Neuronal stem cell (in vitro differentiated cells): ENCODE results near the gene HPSE2.
A peak's percentile ranks its signal among the peaks of the same experiment; 100 is the strongest.

ENCODE experiments used
- DNase-seq: peaks from one replicate; pipeline ENCODE4 v3.0.0-alpha.2; 2013; ENCODE audit warnings: low spot score
- H2AFZ ChIP-seq: one replicate; pipeline ENCODE4 v1.6.1; 2013; ENCODE audit warnings: mild to moderate bottlenecking, low read length, inconsistent platforms
- H2AK5ac ChIP-seq: 2 replicates; pipeline ENCODE4 v1.6.1; 2013; ENCODE audit warnings: low read depth, mild to moderate bottlenecking, inconsistent platforms, low read length, moderate library complexity, mixed read lengths
- H2BK120ac ChIP-seq: 2 replicates; pipeline ENCODE4 v1.6.1; 2013; ENCODE audit warnings: low read depth, mild to moderate bottlenecking, inconsistent platforms, low read length, moderate library complexity, mixed read lengths
- H2BK12ac ChIP-seq: one replicate; pipeline ENCODE4 v1.6.1; 2013; ENCODE audit warnings: low read length, inconsistent platforms
- H2BK15ac ChIP-seq: 2 replicates; pipeline ENCODE4 v1.6.1; 2013; ENCODE audit warnings: mild to moderate bottlenecking, low read length, inconsistent platforms, mixed read lengths
- H2BK5ac ChIP-seq: one replicate; pipeline ENCODE4 v1.6.1; 2013; ENCODE audit warnings: inconsistent platforms, mild to moderate bottlenecking, low read length, moderate library complexity
- H3K14ac ChIP-seq: one replicate; pipeline ENCODE4 v1.6.1; 2013; ENCODE audit warnings: low read length, inconsistent platforms
- H3K18ac ChIP-seq: 2 replicates; pipeline ENCODE4 v1.6.1; 2013; ENCODE audit warnings: low read length, inconsistent platforms
- H3K23ac ChIP-seq: 2 replicates; pipeline ENCODE4 v1.6.1; 2013; ENCODE audit warnings: low read depth, mild to moderate bottlenecking, mixed read lengths, low read length, inconsistent platforms; ENCODE audit not compliant: poor library complexity
- H3K27ac ChIP-seq: replicated peaks from 3 replicates; pipeline ENCODE4 v1.5.1; 2013; ENCODE audit warnings: low read length, inconsistent platforms
- H3K27me3 ChIP-seq, 3 experiments: 2 replicates each; pipeline ENCODE4 v1.6.1; 2013; ENCODE audit warnings: low read length in 3 of 3, mild to moderate bottlenecking in 2 of 3, inconsistent platforms in 1 of 3, low read depth in 1 of 3, mixed read lengths in 1 of 3, moderate library complexity in 1 of 3; ENCODE audit not compliant: control insufficient read depth in 3 of 3, insufficient read depth in 3 of 3
- H3K36me3 ChIP-seq, 2 donors: replicated peaks in 1 of 2; 2 replicates each; pipeline ENCODE4 v1.6.1; 2013; ENCODE audit warnings: low read length in 2 of 2; ENCODE audit not compliant: control insufficient read depth in 2 of 2, insufficient read depth in 2 of 2
- H3K4ac ChIP-seq: 2 replicates; pipeline ENCODE4 v1.6.1; 2013; ENCODE audit warnings: inconsistent platforms, mild to moderate bottlenecking, low read length, moderate library complexity
- H3K4me1 ChIP-seq, 2 donors: 1 replicate in 1 of 2; 2 replicates in 1 of 2; pipeline ENCODE4 v1.6.1; 2013; ENCODE audit warnings: low read length in 2 of 2, low read depth in 1 of 2; ENCODE audit not compliant: control insufficient read depth in 2 of 2, insufficient read depth in 1 of 2
- H3K4me2 ChIP-seq: one replicate; pipeline ENCODE4 v1.6.1; 2013; ENCODE audit warnings: mild to moderate bottlenecking, low read length, inconsistent platforms; ENCODE audit not compliant: insufficient read depth, poor library complexity, severe bottlenecking
- H3K4me3 ChIP-seq, 2 donors: 2 replicates each; pipeline ENCODE4 v1.5.1; 2013; ENCODE audit warnings: low read length in 2 of 2, mild to moderate bottlenecking in 2 of 2, inconsistent platforms in 1 of 2, moderate library complexity in 1 of 2
- H3K79me1 ChIP-seq: one replicate; pipeline ENCODE4 v1.6.1; 2013; ENCODE audit warnings: low read depth, mild to moderate bottlenecking, inconsistent platforms, low read length, moderate library complexity
- H3K9ac ChIP-seq: one replicate; pipeline ENCODE4 v1.6.1; 2013; ENCODE audit warnings: mild to moderate bottlenecking, low read depth, low read length, inconsistent platforms; ENCODE audit not compliant: poor library complexity
- H3K9me3 ChIP-seq, 2 donors: replicated peaks in 1 of 2; 2 replicates each; pipeline versions ENCODE3 to v1.6.1; 2013; ENCODE audit warnings: low read length in 2 of 2, mild to moderate bottlenecking in 2 of 2, inconsistent platforms in 1 of 2, low read depth in 1 of 2, mixed read lengths in 1 of 2, moderate library complexity in 1 of 2; ENCODE audit not compliant: control insufficient read depth in 2 of 2, insufficient read depth in 1 of 2
- H4K8ac ChIP-seq: one replicate; pipeline ENCODE4 v1.6.1; 2013; ENCODE audit warnings: low read depth, mild to moderate bottlenecking, inconsistent platforms, low read length, moderate library complexity
- H4K91ac ChIP-seq: one replicate; pipeline ENCODE4 v1.6.1; 2013; ENCODE audit warnings: low read length, low read depth, mild to moderate bottlenecking, inconsistent platforms; ENCODE audit not compliant: poor library complexity
- WGBS, 2 donors: extraction: QIAGEN DNeasy Blood & Tissue Kit; methylation state at CpG; one replicate each; pipeline ENCODE4 v1.1.7; 2013; ENCODE audit warnings: missing lambda C conversion rate in 2 of 2, mixed read lengths in 1 of 2; ENCODE audit not compliant: insufficient read length in 2 of 2, insufficient replicate concordance in 1 of 2; ENCODE audit errors: extremely low coverage in 2 of 2; 5-methylcytosine and 5-hydroxymethylcytosine counted together

The HPSE2 gene

DNA sequence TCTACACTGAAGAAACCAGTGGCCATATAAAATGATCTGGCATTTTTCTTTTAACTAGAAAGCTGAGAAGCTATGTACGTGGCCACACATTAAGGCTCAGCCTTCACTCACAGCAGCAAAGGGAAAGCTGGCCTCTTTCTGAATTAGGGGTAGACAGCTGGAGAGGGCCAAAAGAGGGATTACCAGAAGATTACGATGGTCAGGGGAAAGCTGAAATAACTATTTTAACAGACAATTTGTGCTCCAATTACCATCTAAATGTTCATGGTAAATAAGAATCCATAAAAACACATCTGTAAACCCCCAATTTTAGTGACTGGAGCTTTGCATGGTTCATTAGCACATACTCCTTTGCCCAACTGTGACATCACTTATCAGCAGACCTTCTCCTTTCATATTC, 314.3 kb downstream of the HPSE2 start:
- Histone ChIP-seq H2BK15ac (no peak overlapping the region), H4K91ac (no peak overlapping the region), H3K4ac (no peak overlapping the region), H4K8ac (no peak overlapping the region), H3K4me3 (no peak overlapping the region), H3K27ac (no peak overlapping the region), H2BK5ac (no peak overlapping the region), H3K9ac (no peak overlapping the region), H3K27me3 (no peaks in the 10 kb centered on the region), H3K79me1 (no peaks in the 10 kb centered on the region), H2AFZ (no peak overlapping the region), H3K9me3 (no peaks in the 10 kb centered on the region), H3K36me3 (no peaks in the 10 kb centered on the region), H2BK120ac (no peak overlapping the region), H3K14ac (no peak overlapping the region), H2AK5ac (no peak overlapping the region), H3K18ac (no peak overlapping the region), H3K4me2 (no peak overlapping the region), H2BK12ac (no peak overlapping the region), H3K23ac (no peak overlapping the region), H3K4me1 (peaks cover 0 to 4% of the 10 kb centered on the region in 2 donors)
- WGBS, 2 donors = no CpG with 5 or more reads among the region's 2 CpGs
- DNase-seq = no peak

- no peak overlapping the region for H3K9ac ChIP-seq
- no peaks in the 10 kb centered on the region for H3K36me3 ChIP-seq
- H3K18ac ChIP-seq = no peak overlapping the region
- H4K8ac ChIP-seq = no peak overlapping the region
- no peak overlapping the region for H3K14ac ChIP-seq
- H3K27ac ChIP-seq = no peak overlapping the region
- no peak overlapping the region for H2BK120ac ChIP-seq
- H2BK12ac ChIP-seq = no peak overlapping the region
- H4K91ac ChIP-seq = no peak overlapping the region
- H2BK5ac ChIP-seq = no peak overlapping the region
- no peak overlapping the region for H2AFZ ChIP-seq
- no peaks in the 10 kb centered on the region for H3K27me3 ChIP-seq
- WGBS, 2 donors = no CpG with 5 or more reads among the region's 2 CpGs
- no peak overlapping the region for H3K4me3 ChIP-seq
- peaks cover 0 to 4% of the 10 kb centered on the region in 2 donors for H3K4me1 ChIP-seq
- H2AK5ac ChIP-seq = no peak overlapping the region
- H3K79me1 ChIP-seq = no peaks in the 10 kb centered on the region
- no peak overlapping the region for H3K23ac ChIP-seq
- no peak for DNase-seq
- no peak overlapping the region for H2BK15ac ChIP-seq
- H3K4ac ChIP-seq = no peak overlapping the region
- H3K4me2 ChIP-seq = no peak overlapping the region
- no peaks in the 10 kb centered on the region for H3K9me3 ChIP-seq
Observed at GRCh38 chr10:98920807-98921206, 314.8 kb downstream of the HPSE2 start.

- peaks cover 0 to 4% of the 10 kb centered on the region in 2 donors for H3K4me1 ChIP-seq
- no peak for DNase-seq
- H3K79me1 ChIP-seq = no peaks in the 10 kb centered on the region
- H3K4me2 ChIP-seq = no peak overlapping the region
- H2BK15ac ChIP-seq = no peak overlapping the region
- H3K18ac ChIP-seq = no peak overlapping the region
- no peak overlapping the region for H3K4ac ChIP-seq
- H2BK12ac ChIP-seq = no peak overlapping the region
- H3K14ac ChIP-seq = no peak overlapping the region
- H3K9ac ChIP-seq = no peak overlapping the region
- no peak overlapping the region for H3K23ac ChIP-seq
- H2BK5ac ChIP-seq = no peak overlapping the region
- H2AFZ ChIP-seq = no peak overlapping the region
- H4K91ac ChIP-seq = no peak overlapping the region
- H2AK5ac ChIP-seq = no peak overlapping the region
- no peak overlapping the region for H3K4me3 ChIP-seq
- H3K9me3 ChIP-seq = no peaks in the 10 kb centered on the region
- H3K36me3 ChIP-seq = no peaks in the 10 kb centered on the region
- H3K27ac ChIP-seq = no peak overlapping the region
- H4K8ac ChIP-seq = no peak overlapping the region
- no peaks in the 10 kb centered on the region for H3K27me3 ChIP-seq
- H2BK120ac ChIP-seq = no peak overlapping the region
Observed at GRCh38 chr10:98920360-98920759, 315.3 kb downstream of the HPSE2 start.

DNA sequence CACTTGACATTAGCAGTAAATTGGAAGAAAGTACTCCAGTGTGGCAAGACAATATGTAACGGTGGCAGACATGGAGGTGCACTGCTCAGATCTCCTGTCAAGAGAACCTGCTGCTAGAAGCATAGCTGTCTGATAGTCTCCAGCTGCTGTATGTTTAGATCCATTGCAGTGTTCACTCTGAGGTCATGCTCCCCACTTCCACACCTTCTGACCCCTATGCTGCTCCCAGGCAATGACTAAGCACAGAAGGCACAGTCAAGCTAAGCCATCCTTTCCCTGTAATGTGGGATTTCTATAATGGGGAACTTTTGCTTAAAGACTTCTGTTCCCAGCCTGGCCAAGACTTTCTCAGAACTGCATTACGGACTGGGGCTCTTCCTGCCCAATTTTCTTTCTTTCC, 315.8 kb downstream of the HPSE2 start:
- Histone ChIP-seq H3K79me1 (no peaks in the 10 kb centered on the region), H3K36me3 (no peaks in the 10 kb centered on the region), H3K4me3 (no peak overlapping the region), H3K9ac (no peak overlapping the region), H3K23ac (no peak overlapping the region), H2BK12ac (no peak overlapping the region), H2AFZ (no peak overlapping the region), H2BK5ac (no peak overlapping the region), H2BK15ac (no peak overlapping the region), H3K9me3 (no peaks in the 10 kb centered on the region), H4K8ac (no peak overlapping the region), H4K91ac (no peak overlapping the region), H3K18ac (peak overlapping the region; percentile 1), H3K4me2 (no peak overlapping the region), H3K4me1 (peaks cover 0 to 4% of the 10 kb centered on the region in 2 donors), H2BK120ac (no peak overlapping the region), H2AK5ac (no peak overlapping the region), H3K14ac (no peak overlapping the region), H3K4ac (no peak overlapping the region), H3K27me3 (no peaks in the 10 kb centered on the region), H3K27ac (no peak overlapping the region)
- DNase-seq = no peak
- WGBS, 2 donors = no CpG with 5 or more reads among the region's 2 CpGs
